ENCODE measurements around the gene GALNS.
"Not testable (repeated sequence)": the region's sequence is repeated elsewhere in the genome, so short reads cannot be mapped to it uniquely, and the experiment has no call there.

DNA sequence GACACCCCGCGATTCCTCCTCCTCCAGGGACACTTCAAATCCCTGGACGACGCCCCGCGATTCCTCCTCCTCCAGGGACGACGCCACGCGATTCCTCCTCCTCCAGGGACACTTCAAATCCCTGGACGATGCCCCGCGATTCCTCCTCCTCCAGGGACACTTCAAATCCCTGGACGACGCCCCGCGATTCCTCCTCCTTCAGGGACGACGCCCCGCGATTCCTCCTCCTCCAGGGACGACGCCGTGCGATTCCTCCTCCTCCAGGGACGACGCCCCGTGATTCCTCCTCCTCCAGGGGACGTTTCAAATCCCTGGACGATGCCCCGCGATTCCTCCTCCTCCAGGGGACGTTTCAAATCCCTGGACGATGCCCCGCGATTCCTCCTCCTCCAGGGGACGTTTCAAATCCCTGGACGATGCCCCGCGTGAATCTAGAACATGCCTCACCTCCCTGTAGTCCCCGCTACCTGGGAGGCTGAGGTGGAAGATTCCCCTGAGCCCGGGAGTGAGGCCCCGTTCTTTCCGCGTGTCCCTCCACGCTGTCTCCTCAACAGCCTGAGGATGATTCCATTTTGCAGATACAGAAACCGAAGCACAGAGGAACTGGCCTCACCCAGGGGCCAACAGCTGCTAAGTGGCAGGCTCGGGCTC is 33.1 kb upstream of the GALNS start:
- TF ChIP-seq, protein P1, sequence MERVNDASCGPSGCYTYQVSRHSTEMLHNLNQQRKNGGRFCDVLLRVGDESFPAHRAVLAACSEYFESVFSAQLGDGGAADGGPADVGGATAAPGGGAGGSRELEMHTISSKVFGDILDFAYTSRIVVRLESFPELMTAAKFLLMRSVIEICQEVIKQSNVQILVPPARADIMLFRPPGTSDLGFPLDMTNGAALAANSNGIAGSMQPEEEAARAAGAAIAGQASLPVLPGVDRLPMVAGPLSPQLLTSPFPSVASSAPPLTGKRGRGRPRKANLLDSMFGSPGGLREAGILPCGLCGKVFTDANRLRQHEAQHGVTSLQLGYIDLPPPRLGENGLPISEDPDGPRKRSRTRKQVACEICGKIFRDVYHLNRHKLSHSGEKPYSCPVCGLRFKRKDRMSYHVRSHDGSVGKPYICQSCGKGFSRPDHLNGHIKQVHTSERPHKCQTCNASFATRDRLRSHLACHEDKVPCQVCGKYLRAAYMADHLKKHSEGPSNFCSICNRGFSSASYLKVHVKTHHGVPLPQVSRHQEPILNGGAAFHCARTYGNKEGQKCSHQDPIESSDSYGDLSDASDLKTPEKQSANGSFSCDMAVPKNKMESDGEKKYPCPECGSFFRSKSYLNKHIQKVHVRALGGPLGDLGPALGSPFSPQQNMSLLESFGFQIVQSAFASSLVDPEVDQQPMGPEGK (CRISPR knock-in tag; IDR thresholded peaks at IDR 0.05; ENCODE audit: borderline replicate concordance): not testable (repeated sequence)
- TF ChIP-seq, protein P2, sequence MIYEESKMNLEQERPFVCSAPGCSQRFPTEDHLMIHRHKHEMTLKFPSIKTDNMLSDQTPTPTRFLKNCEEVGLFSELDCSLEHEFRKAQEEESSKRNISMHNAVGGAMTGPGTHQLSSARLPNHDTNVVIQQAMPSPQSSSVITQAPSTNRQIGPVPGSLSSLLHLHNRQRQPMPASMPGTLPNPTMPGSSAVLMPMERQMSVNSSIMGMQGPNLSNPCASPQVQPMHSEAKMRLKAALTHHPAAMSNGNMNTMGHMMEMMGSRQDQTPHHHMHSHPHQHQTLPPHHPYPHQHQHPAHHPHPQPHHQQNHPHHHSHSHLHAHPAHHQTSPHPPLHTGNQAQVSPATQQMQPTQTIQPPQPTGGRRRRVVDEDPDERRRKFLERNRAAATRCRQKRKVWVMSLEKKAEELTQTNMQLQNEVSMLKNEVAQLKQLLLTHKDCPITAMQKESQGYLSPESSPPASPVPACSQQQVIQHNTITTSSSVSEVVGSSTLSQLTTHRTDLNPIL (CRISPR knock-in tag; IDR thresholded peaks at IDR 0.05; ENCODE audit: low read depth): not testable (repeated sequence)
- not testable (repeated sequence) for TF ChIP-seq TCF4 (CRISPR knock-in tag; IDR thresholded peaks at IDR 0.05; ENCODE audit: borderline replicate concordance); ARNTL (CRISPR knock-in tag; IDR thresholded peaks at IDR 0.05; ENCODE audit: borderline replicate concordance, low read depth); ZNF8 (CRISPR knock-in tag; IDR thresholded peaks at IDR 0.05); CSDC2 (CRISPR knock-in tag; IDR thresholded peaks at IDR 0.05)

Data from SK-N-SH treated with all-trans-retinoic acid at 6 μM for 48 hours (cell line).